Neuronal stem cell (in vitro differentiated cells): Measurements from ENCODE around the gene BTBD9.

Source experiments
- DNase-seq: peaks from one replicate; pipeline ENCODE4 v3.0.0-alpha.2; 2013; ENCODE audit warnings: low spot score
- H2AFZ ChIP-seq: one replicate; pipeline ENCODE4 v1.6.1; 2013; ENCODE audit warnings: mild to moderate bottlenecking, low read length, inconsistent platforms
- H2AK5ac ChIP-seq: 2 replicates; pipeline ENCODE4 v1.6.1; 2013; ENCODE audit warnings: low read depth, mild to moderate bottlenecking, inconsistent platforms, low read length, moderate library complexity, mixed read lengths
- H2BK120ac ChIP-seq: 2 replicates; pipeline ENCODE4 v1.6.1; 2013; ENCODE audit warnings: low read depth, mild to moderate bottlenecking, inconsistent platforms, low read length, moderate library complexity, mixed read lengths
- H2BK12ac ChIP-seq: one replicate; pipeline ENCODE4 v1.6.1; 2013; ENCODE audit warnings: low read length, inconsistent platforms
- H2BK15ac ChIP-seq: 2 replicates; pipeline ENCODE4 v1.6.1; 2013; ENCODE audit warnings: mild to moderate bottlenecking, low read length, inconsistent platforms, mixed read lengths
- H2BK5ac ChIP-seq: one replicate; pipeline ENCODE4 v1.6.1; 2013; ENCODE audit warnings: inconsistent platforms, mild to moderate bottlenecking, low read length, moderate library complexity
- H3K14ac ChIP-seq: one replicate; pipeline ENCODE4 v1.6.1; 2013; ENCODE audit warnings: low read length, inconsistent platforms
- H3K18ac ChIP-seq: 2 replicates; pipeline ENCODE4 v1.6.1; 2013; ENCODE audit warnings: low read length, inconsistent platforms
- H3K23ac ChIP-seq: 2 replicates; pipeline ENCODE4 v1.6.1; 2013; ENCODE audit warnings: low read depth, mild to moderate bottlenecking, mixed read lengths, low read length, inconsistent platforms; ENCODE audit not compliant: poor library complexity
- H3K27ac ChIP-seq: replicated peaks from 3 replicates; pipeline ENCODE4 v1.5.1; 2013; ENCODE audit warnings: low read length, inconsistent platforms
- H3K27me3 ChIP-seq, 3 experiments: 2 replicates each; pipeline ENCODE4 v1.6.1; 2013; ENCODE audit warnings: low read length in 3 of 3, mild to moderate bottlenecking in 2 of 3, inconsistent platforms in 1 of 3, low read depth in 1 of 3, mixed read lengths in 1 of 3, moderate library complexity in 1 of 3; ENCODE audit not compliant: control insufficient read depth in 3 of 3, insufficient read depth in 3 of 3
- H3K36me3 ChIP-seq, 2 donors: replicated peaks in 1 of 2; 2 replicates each; pipeline ENCODE4 v1.6.1; 2013; ENCODE audit warnings: low read length in 2 of 2; ENCODE audit not compliant: control insufficient read depth in 2 of 2, insufficient read depth in 2 of 2
- H3K4ac ChIP-seq: 2 replicates; pipeline ENCODE4 v1.6.1; 2013; ENCODE audit warnings: inconsistent platforms, mild to moderate bottlenecking, low read length, moderate library complexity
- H3K4me1 ChIP-seq, 2 donors: 1 replicate in 1 of 2; 2 replicates in 1 of 2; pipeline ENCODE4 v1.6.1; 2013; ENCODE audit warnings: low read length in 2 of 2, low read depth in 1 of 2; ENCODE audit not compliant: control insufficient read depth in 2 of 2, insufficient read depth in 1 of 2
- H3K4me2 ChIP-seq: one replicate; pipeline ENCODE4 v1.6.1; 2013; ENCODE audit warnings: mild to moderate bottlenecking, low read length, inconsistent platforms; ENCODE audit not compliant: insufficient read depth, poor library complexity, severe bottlenecking
- H3K4me3 ChIP-seq, 2 donors: 2 replicates each; pipeline ENCODE4 v1.5.1; 2013; ENCODE audit warnings: low read length in 2 of 2, mild to moderate bottlenecking in 2 of 2, inconsistent platforms in 1 of 2, moderate library complexity in 1 of 2
- H3K79me1 ChIP-seq: one replicate; pipeline ENCODE4 v1.6.1; 2013; ENCODE audit warnings: low read depth, mild to moderate bottlenecking, inconsistent platforms, low read length, moderate library complexity
- H3K9ac ChIP-seq: one replicate; pipeline ENCODE4 v1.6.1; 2013; ENCODE audit warnings: mild to moderate bottlenecking, low read depth, low read length, inconsistent platforms; ENCODE audit not compliant: poor library complexity
- H3K9me3 ChIP-seq, 2 donors: replicated peaks in 1 of 2; 2 replicates each; pipeline versions ENCODE3 to v1.6.1; 2013; ENCODE audit warnings: low read length in 2 of 2, mild to moderate bottlenecking in 2 of 2, inconsistent platforms in 1 of 2, low read depth in 1 of 2, mixed read lengths in 1 of 2, moderate library complexity in 1 of 2; ENCODE audit not compliant: control insufficient read depth in 2 of 2, insufficient read depth in 1 of 2
- H4K8ac ChIP-seq: one replicate; pipeline ENCODE4 v1.6.1; 2013; ENCODE audit warnings: low read depth, mild to moderate bottlenecking, inconsistent platforms, low read length, moderate library complexity
- H4K91ac ChIP-seq: one replicate; pipeline ENCODE4 v1.6.1; 2013; ENCODE audit warnings: low read length, low read depth, mild to moderate bottlenecking, inconsistent platforms; ENCODE audit not compliant: poor library complexity
- WGBS, 2 donors: extraction: QIAGEN DNeasy Blood & Tissue Kit; methylation state at CpG; one replicate each; pipeline ENCODE4 v1.1.7; 2013; ENCODE audit warnings: missing lambda C conversion rate in 2 of 2, mixed read lengths in 1 of 2; ENCODE audit not compliant: insufficient read length in 2 of 2, insufficient replicate concordance in 1 of 2; ENCODE audit errors: extremely low coverage in 2 of 2; 5-methylcytosine and 5-hydroxymethylcytosine counted together

BTBD9 gene

DNA sequence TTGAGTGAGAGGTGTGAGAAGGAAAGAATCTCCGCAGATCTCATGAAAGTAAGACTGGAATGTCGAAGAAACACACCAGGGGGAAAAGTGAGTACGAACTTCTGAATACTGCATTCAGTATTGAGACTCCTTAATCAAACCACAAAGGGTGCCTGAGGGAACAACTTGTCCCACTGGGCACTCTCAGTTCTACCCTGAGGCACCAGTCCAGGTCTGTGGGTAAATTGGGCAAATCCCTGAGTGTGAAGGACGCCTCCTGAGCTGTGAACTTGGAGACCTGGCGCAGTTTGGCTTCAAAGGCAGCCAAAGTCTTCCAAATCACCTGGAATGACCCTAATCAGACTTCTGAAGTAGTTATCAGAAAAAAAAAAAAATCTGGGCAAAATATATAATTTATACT, 329.7 kb downstream of the BTBD9 start:
- Histone ChIP-seq H3K9ac (no peak overlapping the region), H4K8ac (no peak overlapping the region), H4K91ac (no peak overlapping the region), H3K18ac (no peak overlapping the region), H2BK120ac (no peak overlapping the region), H3K9me3 (no peaks in the 10 kb centered on the region), H2BK12ac (no peak overlapping the region), H3K4me3 (no peak overlapping the region), H3K14ac (no peak overlapping the region), H2BK15ac (no peak overlapping the region), H3K4ac (no peak overlapping the region), H3K36me3 (no peaks in the 10 kb centered on the region), H3K27me3 (no peaks in the 10 kb centered on the region), H3K79me1 (no peaks in the 10 kb centered on the region), H2AK5ac (no peak overlapping the region), H3K23ac (no peak overlapping the region), H3K27ac (no peak overlapping the region), H3K4me2 (no peak overlapping the region), H3K4me1 (no peaks in the 10 kb centered on the region), H2BK5ac (no peak overlapping the region), H2AFZ (no peak overlapping the region)
- no peak for DNase-seq
- WGBS, 2 donors, result no CpG with 5 or more reads among the region's 5 CpGs

DNA sequence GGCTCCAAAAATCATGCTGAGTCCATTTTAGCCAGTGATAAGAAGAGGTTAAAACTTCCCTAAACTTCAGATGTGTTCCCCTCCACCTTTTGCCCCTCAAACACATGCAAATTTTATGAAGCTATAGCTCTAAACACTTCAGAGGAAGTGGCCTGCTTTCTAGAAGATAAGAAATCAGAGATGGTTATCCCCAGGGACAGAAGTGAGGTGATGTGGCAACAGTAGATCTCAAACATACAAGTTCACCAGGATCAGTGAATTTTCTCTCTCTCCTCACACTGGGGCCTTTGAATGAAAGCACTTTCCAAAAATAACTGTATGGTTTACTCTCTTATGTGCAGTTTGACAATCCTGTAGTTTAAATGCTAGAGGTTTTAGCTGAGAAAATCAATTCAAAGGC, 332.0 kb downstream of the BTBD9 start:
- no peak overlapping the region for H3K27ac ChIP-seq
- H4K91ac ChIP-seq, result no peak overlapping the region
- H2BK15ac ChIP-seq, result no peak overlapping the region
- H3K4me2 ChIP-seq, result no peak overlapping the region
- no peak overlapping the region for H3K4ac ChIP-seq
- no peaks in the 10 kb centered on the region for H3K9me3 ChIP-seq
- H3K18ac ChIP-seq, result no peak overlapping the region
- H4K8ac ChIP-seq, result no peak overlapping the region
- H3K4me3 ChIP-seq, result no peak overlapping the region
- H2AFZ ChIP-seq, result no peak overlapping the region
- no peaks in the 10 kb centered on the region for H3K36me3 ChIP-seq
- no peaks in the 10 kb centered on the region for H3K27me3 ChIP-seq
- H2BK120ac ChIP-seq, result no peak overlapping the region
- no peak for DNase-seq
- no peak overlapping the region for H2BK5ac ChIP-seq
- no peak overlapping the region for H3K9ac ChIP-seq
- H3K14ac ChIP-seq, result no peak overlapping the region
- H2AK5ac ChIP-seq, result no peak overlapping the region
- H3K79me1 ChIP-seq, result no peaks in the 10 kb centered on the region
- no peak overlapping the region for H3K23ac ChIP-seq
- H2BK12ac ChIP-seq, result no peak overlapping the region
- no peaks in the 10 kb centered on the region for H3K4me1 ChIP-seq

DNA sequence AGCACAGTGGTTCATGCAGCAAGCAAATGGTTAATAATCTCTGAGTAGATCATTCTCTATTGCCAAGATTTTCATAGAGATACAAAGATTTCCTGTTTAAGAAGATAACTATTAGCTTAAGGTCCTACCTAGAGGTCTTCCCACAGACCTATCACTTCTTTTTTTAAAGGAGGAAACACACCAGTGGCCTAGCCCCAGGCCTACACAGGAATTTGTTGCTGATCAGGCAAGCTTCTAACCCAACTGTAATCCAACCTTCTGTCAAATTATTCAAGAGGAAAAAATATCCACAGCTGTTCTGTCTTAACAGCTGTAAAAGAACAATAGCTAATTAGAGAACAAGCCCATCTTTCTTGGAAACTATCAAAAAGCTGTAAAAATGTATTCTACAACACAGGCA, 332.8 kb downstream of the BTBD9 start:
- Histone ChIP-seq H3K9me3 (no peaks in the 10 kb centered on the region), H2BK15ac (no peak overlapping the region), H3K14ac (no peak overlapping the region), H3K36me3 (no peaks in the 10 kb centered on the region), H3K18ac (no peak overlapping the region), H3K27ac (no peak overlapping the region), H2BK12ac (no peak overlapping the region), H3K9ac (no peak overlapping the region), H3K4ac (no peak overlapping the region), H4K91ac (no peak overlapping the region), H2BK120ac (no peak overlapping the region), H2BK5ac (no peak overlapping the region), H2AK5ac (no peak overlapping the region), H4K8ac (no peak overlapping the region), H3K27me3 (no peaks in the 10 kb centered on the region), H3K79me1 (no peaks in the 10 kb centered on the region), H2AFZ (no peak overlapping the region), H3K4me1 (no peaks in the 10 kb centered on the region), H3K23ac (no peak overlapping the region), H3K4me2 (no peak overlapping the region), H3K4me3 (no peak overlapping the region)
- DNase-seq, result no peak

DNA sequence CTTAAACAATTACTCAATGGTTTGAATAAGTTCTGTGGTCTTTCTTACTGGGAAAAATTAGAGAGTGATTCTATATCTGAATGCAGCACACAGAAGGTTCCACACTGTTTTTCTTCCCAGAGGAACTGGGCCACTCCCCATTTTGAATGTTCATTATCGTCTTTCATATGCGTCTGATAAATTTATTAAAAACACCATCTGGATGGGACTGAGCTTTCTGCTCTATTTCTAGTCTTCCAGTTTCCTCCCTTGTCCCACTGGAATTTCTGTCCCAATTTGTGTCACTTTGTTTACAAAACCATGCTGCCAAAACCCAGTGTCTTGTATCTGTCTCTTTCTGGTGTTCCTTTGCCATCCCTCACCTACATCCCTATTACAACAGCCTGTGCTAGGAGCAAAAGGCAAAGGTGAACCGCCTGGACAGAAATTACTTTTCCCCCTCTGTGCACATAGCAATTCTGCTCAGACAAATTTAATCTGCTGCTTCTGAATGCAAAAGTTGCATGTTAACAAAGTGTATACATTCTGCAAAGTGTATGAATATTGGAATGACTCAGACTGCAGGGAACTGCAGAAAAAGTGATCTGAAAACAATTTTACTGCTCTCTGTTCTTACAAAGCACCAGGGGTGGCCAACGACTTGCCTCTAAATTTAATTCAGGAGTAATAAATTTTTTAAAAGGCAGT, 333.6 kb downstream of the BTBD9 start:
- Histone ChIP-seq H3K36me3 (no peaks in the 10 kb centered on the region), H3K4me3 (no peak overlapping the region), H4K8ac (no peak overlapping the region), H3K23ac (no peak overlapping the region), H2BK120ac (no peak overlapping the region), H3K4ac (no peak overlapping the region), H3K9ac (no peak overlapping the region), H3K27me3 (no peaks in the 10 kb centered on the region), H3K4me1 (no peaks in the 10 kb centered on the region), H4K91ac (no peak overlapping the region), H3K27ac (no peak overlapping the region), H2BK12ac (no peak overlapping the region), H3K14ac (no peak overlapping the region), H2BK5ac (no peak overlapping the region), H2AFZ (no peak overlapping the region), H2AK5ac (no peak overlapping the region), H3K4me2 (no peak overlapping the region), H2BK15ac (no peak overlapping the region), H3K9me3 (no peaks in the 10 kb centered on the region), H3K18ac (no peak overlapping the region), H3K79me1 (no peaks in the 10 kb centered on the region)
- no peak for DNase-seq
- WGBS, 2 donors, result no CpG with 5 or more reads among the region's 4 CpGs
